ENCODE data around the gene TARDBP.

DNA sequence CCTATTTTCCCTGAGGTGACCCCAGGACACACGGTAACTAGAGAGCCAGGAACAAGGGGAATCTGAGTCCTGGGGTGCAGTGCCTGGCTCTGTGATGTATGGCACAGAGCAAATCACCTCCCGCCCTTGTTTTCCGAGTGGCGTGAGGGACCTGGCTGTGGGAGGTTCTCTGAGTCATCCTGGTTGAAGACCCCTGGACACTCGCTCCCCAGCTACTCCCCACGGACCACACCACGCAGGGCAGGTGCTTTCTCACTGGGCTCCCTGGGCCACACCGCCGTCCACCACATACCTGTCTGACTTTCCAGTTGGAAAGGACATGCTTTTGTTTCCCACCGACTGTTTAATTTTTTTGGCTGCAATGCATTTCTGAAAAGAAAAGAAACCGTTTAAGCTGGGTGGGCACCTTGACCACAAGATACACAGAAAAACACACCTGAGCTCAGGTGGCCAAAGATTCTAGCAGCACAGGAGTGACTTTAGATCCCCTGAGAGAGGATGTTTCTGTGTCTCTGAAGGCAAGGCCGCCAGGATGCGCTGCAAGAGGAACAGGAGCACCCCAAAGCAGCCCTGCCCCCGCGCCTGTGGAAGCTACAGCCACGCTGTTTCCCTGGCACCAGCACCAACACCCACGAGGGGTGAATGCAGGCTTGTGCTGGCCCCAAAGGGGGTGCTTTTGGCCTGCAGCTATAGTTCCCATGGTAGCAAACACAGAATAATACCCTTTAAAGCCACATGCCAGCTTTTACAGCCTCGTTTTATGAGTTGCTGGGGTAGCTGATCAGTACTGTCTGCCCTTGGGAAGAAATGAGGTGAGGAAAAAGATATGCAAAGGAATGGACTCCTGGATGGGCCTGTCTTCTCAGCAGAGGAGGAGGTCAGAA lies 55.5 kb downstream of the TARDBP start:
- TF ChIP-seq POLR2A (IDR thresholded peaks at IDR 0.05) (no peak), CTCF (IDR thresholded peaks at IDR 0.05) (no peak)
